AG10803 (cell line): Measurements from ENCODE around the gene ZNF575.

Source experiments
- DNase-seq: peaks from one replicate; pipeline ENCODE4 v3.0.0; 2010; ENCODE audit warnings: low read depth
- H3K4me3 ChIP-seq: 2 replicates; pipeline ENCODE4 v1.5.1; 2011; ENCODE audit warnings: mild to moderate bottlenecking, low read length, control low read depth
- CTCF ChIP-seq: conservative IDR thresholded peaks from 2 replicates; pipeline ENCODE4 v1.5.1; 2011; ENCODE audit warnings: mild to moderate bottlenecking, low read length, control low read depth, inconsistent platforms

Gene ZNF575

GRCh38 chr19:43525836-43526771 lies 6.9 kb upstream of the ZNF575 start:
- no peak for TF ChIP-seq CTCF
- peak overlapping the region; percentile 83 for H3K4me3 ChIP-seq
- no peak for DNase-seq

GRCh38 chr19:43526884-43527859 lies 5.8 kb upstream of the ZNF575 start, which contains the start of gene ETHE1:
Gene ETHE1 (minus strand): TSS chr19:43527201. CDS start chr19:43527177, 24 bp downstream.
- DNase-seq = peak; percentile 51
- H3K4me3 ChIP-seq = peak within 1 kb of the TSS; percentile 83
- TF ChIP-seq CTCF = no peak

GRCh38 chr19:43527860-43528622 lies 4.9 kb upstream of the ZNF575 start:
- peak; percentile 32 for DNase-seq
- no peak for TF ChIP-seq CTCF
- H3K4me3 ChIP-seq = peak overlapping the region; percentile 83

GRCh38 chr19:43532571-43532961 lies 422 bp upstream of the ZNF575 start:
- TF ChIP-seq CTCF = no peak
- peak overlapping the region; percentile 81 for H3K4me3 ChIP-seq
- DNase-seq = no peak

- H3K4me3 ChIP-seq = peak overlapping the region; percentile 81
- peak; percentile 99 for DNase-seq
- no peak for TF ChIP-seq CTCF
These were observed 737 bp downstream of the ZNF575 start for GRCh38 chr19:43533546-43534304.

GRCh38 chr19:43534305-43534815 lies 1.4 kb downstream of the ZNF575 start:
- no peak for DNase-seq
- no peak for TF ChIP-seq CTCF
- H3K4me3 ChIP-seq = peak overlapping the region; percentile 81
